ENCODE data around the gene RPL13. TPM values are rescaled to one million over a fixed set of nuclear protein-coding genes. Genes with fewer than 3 reads are reported as not detected.
A peak's percentile ranks its signal among the peaks of the same experiment; 100 is the strongest.

Gene RPL13
- total RNA-seq, 2 experiments from 2014 or later = 4,971 to 5,051 TPM

DNA sequence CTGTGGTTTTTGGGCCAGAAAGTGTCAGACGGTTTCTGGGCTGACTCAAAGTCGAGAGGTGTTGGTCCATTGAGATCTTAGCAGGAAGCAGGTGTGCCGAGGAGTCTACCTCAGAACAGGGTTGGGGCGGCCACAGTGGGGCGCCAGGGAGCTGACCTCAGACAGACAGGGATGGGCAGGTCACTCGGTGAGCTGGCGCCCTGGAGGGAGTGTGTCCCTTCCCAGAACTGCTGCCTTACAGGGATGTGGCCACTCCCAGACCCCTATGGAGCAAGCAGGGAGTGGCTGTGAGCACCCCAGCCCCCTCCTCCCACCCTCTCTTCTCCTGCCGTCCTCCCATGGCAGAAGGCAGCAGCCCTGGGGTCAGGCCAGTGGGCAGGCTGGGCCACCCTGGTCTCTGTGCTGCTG lies 39.0 kb downstream of the RPL13 start:
- Histone ChIP-seq H3K4me1 (ENCODE audit: insufficient read depth, low read length) (peaks cover 24% of the 10 kb centered on the region), H3K36me3 (ENCODE audit: insufficient read depth, low read length) (no peaks in the 10 kb centered on the region), H3K9me3 (ENCODE audit: control insufficient read depth in 1 of 2, insufficient read depth in 1 of 2, low read length in 2 of 2) (no peaks in the 10 kb centered on the region), H3K27ac (ENCODE audit: low read depth in 1 of 2, low read length in 2 of 2) (no peak overlapping the region), H3K27me3 (ENCODE audit: control insufficient read depth in 1 of 2, insufficient read depth in 2 of 2, low read length in 2 of 2) (no peaks in the 10 kb centered on the region), H3K4me3 (ENCODE audit: low read length) (no peak overlapping the region)
- H3K27ac Mint-ChIP-seq = no peak overlapping the region
- CTCF ChIA-PET = no interaction called here
- H3K4me3 Mint-ChIP-seq = no peak overlapping the region
- H3K4me1 Mint-ChIP-seq (ENCODE audit: low read depth) = peaks cover 12% of the 10 kb centered on the region
- H3K9me3 Mint-ChIP-seq = no peaks in the 10 kb centered on the region
- intact Hi-C loops (cut with DNase I, micrococcal nuclease) = no loop called here
- peak in 9 of 14 experiments; percentile 19 to 63 (median 31) for DNase-seq
- TF ChIP-seq, protein P1, sequence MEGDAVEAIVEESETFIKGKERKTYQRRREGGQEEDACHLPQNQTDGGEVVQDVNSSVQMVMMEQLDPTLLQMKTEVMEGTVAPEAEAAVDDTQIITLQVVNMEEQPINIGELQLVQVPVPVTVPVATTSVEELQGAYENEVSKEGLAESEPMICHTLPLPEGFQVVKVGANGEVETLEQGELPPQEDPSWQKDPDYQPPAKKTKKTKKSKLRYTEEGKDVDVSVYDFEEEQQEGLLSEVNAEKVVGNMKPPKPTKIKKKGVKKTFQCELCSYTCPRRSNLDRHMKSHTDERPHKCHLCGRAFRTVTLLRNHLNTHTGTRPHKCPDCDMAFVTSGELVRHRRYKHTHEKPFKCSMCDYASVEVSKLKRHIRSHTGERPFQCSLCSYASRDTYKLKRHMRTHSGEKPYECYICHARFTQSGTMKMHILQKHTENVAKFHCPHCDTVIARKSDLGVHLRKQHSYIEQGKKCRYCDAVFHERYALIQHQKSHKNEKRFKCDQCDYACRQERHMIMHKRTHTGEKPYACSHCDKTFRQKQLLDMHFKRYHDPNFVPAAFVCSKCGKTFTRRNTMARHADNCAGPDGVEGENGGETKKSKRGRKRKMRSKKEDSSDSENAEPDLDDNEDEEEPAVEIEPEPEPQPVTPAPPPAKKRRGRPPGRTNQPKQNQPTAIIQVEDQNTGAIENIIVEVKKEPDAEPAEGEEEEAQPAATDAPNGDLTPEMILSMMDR (IDR thresholded peaks at IDR 0.05) = no peak
- no peaks in the 10 kb centered on the region for H3K36me3 Mint-ChIP-seq (ENCODE audit: low read depth)
- no peaks in the 10 kb centered on the region for H3K27me3 Mint-ChIP-seq
- POLR2A ChIA-PET = no interaction called here
- peak; percentile 27 for ATAC-seq (ENCODE audit: poor library complexity)

GRCh38 chr16:89599902-89600301 lies 39.4 kb downstream of the RPL13 start:
- intact Hi-C loops (cut with DNase I, micrococcal nuclease) = no loop called here
- Histone ChIP-seq H3K27me3 (ENCODE audit: control insufficient read depth in 1 of 2, insufficient read depth in 2 of 2, low read length in 2 of 2) (no peaks in the 10 kb centered on the region), H3K4me1 (ENCODE audit: insufficient read depth, low read length) (peaks cover 23% of the 10 kb centered on the region), H3K9me3 (ENCODE audit: control insufficient read depth in 1 of 2, insufficient read depth in 1 of 2, low read length in 2 of 2) (no peaks in the 10 kb centered on the region), H3K4me3 (ENCODE audit: low read length) (no peak overlapping the region), H3K27ac (ENCODE audit: low read depth in 1 of 2, low read length in 2 of 2) (no peak overlapping the region), H3K36me3 (ENCODE audit: insufficient read depth, low read length) (no peaks in the 10 kb centered on the region)
- TF ChIP-seq, protein P1 (IDR thresholded peaks at IDR 0.05) = no peak
- Mint-ChIP-seq H3K9me3 (no peaks in the 10 kb centered on the region), H3K4me3 (no peak overlapping the region), H3K27ac (no peak overlapping the region), H3K27me3 (no peaks in the 10 kb centered on the region), H3K4me1 (ENCODE audit: low read depth) (peaks cover 12% of the 10 kb centered on the region), H3K36me3 (ENCODE audit: low read depth) (no peaks in the 10 kb centered on the region)
- ATAC-seq (ENCODE audit: poor library complexity) = no peak
- ChIA-PET POLR2A (no interaction called here), CTCF (no interaction called here)
- DNase-seq = no peak

DNA sequence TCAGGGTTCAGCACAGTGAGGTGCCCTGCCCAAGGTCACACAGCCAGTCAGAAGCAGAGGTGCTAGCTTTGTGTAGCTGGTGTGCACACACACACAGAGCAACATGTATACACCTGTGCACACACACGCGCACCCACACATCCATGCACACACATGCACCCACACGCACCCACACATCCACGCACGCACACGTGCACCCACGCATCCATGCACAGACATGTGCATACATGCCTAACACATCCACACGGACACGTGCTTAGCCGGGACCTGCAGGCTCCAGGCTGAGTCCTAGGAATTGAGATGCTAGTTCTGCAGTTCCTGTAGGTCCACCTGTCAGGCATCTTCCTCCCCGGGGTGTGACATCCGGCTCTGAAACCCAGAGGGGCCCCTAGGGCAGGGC lies 39.9 kb downstream of the RPL13 start:
- no peak for DNase-seq
- peaks cover 21% of the 10 kb centered on the region for H3K4me1 ChIP-seq (ENCODE audit: insufficient read depth, low read length)
- Mint-ChIP-seq H3K4me3 (no peak overlapping the region), H3K27me3 (no peaks in the 10 kb centered on the region), H3K36me3 (ENCODE audit: low read depth) (no peaks in the 10 kb centered on the region), H3K9me3 (no peaks in the 10 kb centered on the region), H3K4me1 (ENCODE audit: low read depth) (peaks cover 12% of the 10 kb centered on the region), H3K27ac (no peak overlapping the region)
- no peaks in the 10 kb centered on the region for H3K9me3 ChIP-seq (ENCODE audit: control insufficient read depth in 1 of 2, insufficient read depth in 1 of 2, low read length in 2 of 2)
- no peak overlapping the region for H3K27ac ChIP-seq (ENCODE audit: low read depth in 1 of 2, low read length in 2 of 2)
- ATAC-seq (ENCODE audit: poor library complexity) = no peak
- no peak overlapping the region for H3K4me3 ChIP-seq (ENCODE audit: low read length)
- TF ChIP-seq, protein P1 (IDR thresholded peaks at IDR 0.05) = no peak
- ChIA-PET POLR2A (no interaction called here), CTCF (no interaction called here)
- H3K27me3 ChIP-seq (ENCODE audit: control insufficient read depth in 1 of 2, insufficient read depth in 2 of 2, low read length in 2 of 2) = no peaks in the 10 kb centered on the region
- intact Hi-C loops (cut with DNase I, micrococcal nuclease) = no loop called here
- H3K36me3 ChIP-seq (ENCODE audit: insufficient read depth, low read length) = no peaks in the 10 kb centered on the region
